Thoracic aorta (tissue), 2 donors: Measurements from ENCODE around the gene ZNF679. TPM values are rescaled to one million over a fixed set of nuclear protein-coding genes. Genes with fewer than 3 reads are reported as not detected.
"Not testable (repeated sequence)": the region's sequence is repeated elsewhere in the genome, so short reads cannot be mapped to it uniquely, and the experiment has no call there.

ENCODE experiments used
- ATAC-seq: fragments of 150-250 bp; one replicate; pipeline ENCODE4 v1.8.0; 2017; ENCODE audit warnings: low read depth; ENCODE audit not compliant: insufficient number of reproducible peaks, low FRiP score
- DNase-seq: peaks from one replicate; pipeline ENCODE4 v3.0.0-alpha.2; 2020; ENCODE audit warnings: low spot score
- H3K27ac ChIP-seq, 2 donors: fragments of 200-600 bp; sonication (generic); 1 replicate in 1 of 2; 2 replicates in 1 of 2; pipeline ENCODE4 v1.5.1; 2016; ENCODE audit warnings: mild to moderate bottlenecking in 2 of 2, moderate library complexity in 2 of 2
- H3K27me3 ChIP-seq: fragments of 200-600 bp; sonication (generic); replicated peaks from 2 replicates; pipeline ENCODE4 v1.6.0; 2016; ENCODE audit warnings: mild to moderate bottlenecking; ENCODE audit not compliant: insufficient read depth
- H3K36me3 ChIP-seq: fragments of 200-600 bp; sonication (generic); one replicate; pipeline ENCODE4 v1.5.1; 2016
- H3K4me1 ChIP-seq, 2 donors: fragments of 200-600 bp; sonication (generic); 1 replicate in 1 of 2; 2 replicates in 1 of 2; pipeline versions ENCODE4 v1.5.1 to v1.6.0; 2016; ENCODE audit warnings: low read depth in 2 of 2, mild to moderate bottlenecking in 1 of 2; ENCODE audit not compliant: control insufficient read depth in 1 of 2
- H3K4me3 ChIP-seq: fragments of 200-600 bp; sonication (generic); 2 replicates; pipeline ENCODE4 v1.5.1; 2016; ENCODE audit warnings: mild to moderate bottlenecking
- H3K9me3 ChIP-seq: fragments of 200-600 bp; sonication (generic); 2 replicates; pipeline ENCODE4 v1.5.1; 2016
- total RNA-seq, 2 donors: library from RNA; depleted of rRNA; stranded (reverse); fragments of >200 nt; gene quantifications; one replicate each; pipeline versions ENCODE4 v1.1.0 to v1.2.3, GENCODE V29; 2016
- TF ChIP-seq, protein P1 (sequence below): fragments of 200-600 bp; sonication (generic); IDR thresholded peaks from one replicate; pipeline ENCODE4 v1.5.1; 2019; ENCODE audit warnings: antibody characterized with exemption

The ZNF679 gene
- total RNA-seq, 2 donors from 2014 or later = not detected

DNA sequence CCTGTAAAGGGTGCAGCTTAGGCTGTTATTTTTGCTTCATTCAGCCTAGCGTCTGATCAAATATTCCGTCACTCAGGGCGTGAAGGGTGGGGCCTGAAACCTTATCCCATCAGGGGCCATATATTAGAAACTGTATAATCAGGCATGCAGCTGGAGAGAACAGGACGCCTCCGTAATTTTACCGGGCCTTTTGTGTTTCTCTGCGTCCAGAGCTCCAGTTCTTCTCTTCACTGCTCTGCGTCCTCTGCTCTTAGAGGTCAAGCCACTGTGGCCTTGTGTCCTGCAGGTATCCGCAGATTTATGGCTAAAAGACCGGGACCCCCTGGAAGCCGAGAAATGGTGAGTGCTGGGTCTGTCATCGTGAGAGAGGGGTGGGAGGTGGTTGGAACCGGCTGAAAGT, 21.4 kb upstream of the ZNF679 start, which contains the start of gene ZNF735:
ZNF735 (plus strand) TSS at position 301 of the 400 bp plus-strand sequence; CDS start at position 301, 0 bp downstream.
- Histone ChIP-seq H3K27ac (no peak within 1 kb of the TSS), H3K9me3 (no peaks in the 10 kb centered on the region), H3K36me3 (no peaks in the 10 kb centered on the region), H3K4me3 (no peak within 1 kb of the TSS), H3K27me3 (no peaks in the 10 kb centered on the region), H3K4me1 (no peaks in the 10 kb centered on the region)
- no peak for DNase-seq
- TF ChIP-seq, protein P1, sequence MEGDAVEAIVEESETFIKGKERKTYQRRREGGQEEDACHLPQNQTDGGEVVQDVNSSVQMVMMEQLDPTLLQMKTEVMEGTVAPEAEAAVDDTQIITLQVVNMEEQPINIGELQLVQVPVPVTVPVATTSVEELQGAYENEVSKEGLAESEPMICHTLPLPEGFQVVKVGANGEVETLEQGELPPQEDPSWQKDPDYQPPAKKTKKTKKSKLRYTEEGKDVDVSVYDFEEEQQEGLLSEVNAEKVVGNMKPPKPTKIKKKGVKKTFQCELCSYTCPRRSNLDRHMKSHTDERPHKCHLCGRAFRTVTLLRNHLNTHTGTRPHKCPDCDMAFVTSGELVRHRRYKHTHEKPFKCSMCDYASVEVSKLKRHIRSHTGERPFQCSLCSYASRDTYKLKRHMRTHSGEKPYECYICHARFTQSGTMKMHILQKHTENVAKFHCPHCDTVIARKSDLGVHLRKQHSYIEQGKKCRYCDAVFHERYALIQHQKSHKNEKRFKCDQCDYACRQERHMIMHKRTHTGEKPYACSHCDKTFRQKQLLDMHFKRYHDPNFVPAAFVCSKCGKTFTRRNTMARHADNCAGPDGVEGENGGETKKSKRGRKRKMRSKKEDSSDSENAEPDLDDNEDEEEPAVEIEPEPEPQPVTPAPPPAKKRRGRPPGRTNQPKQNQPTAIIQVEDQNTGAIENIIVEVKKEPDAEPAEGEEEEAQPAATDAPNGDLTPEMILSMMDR = no peak
- no peak for ATAC-seq

DNA sequence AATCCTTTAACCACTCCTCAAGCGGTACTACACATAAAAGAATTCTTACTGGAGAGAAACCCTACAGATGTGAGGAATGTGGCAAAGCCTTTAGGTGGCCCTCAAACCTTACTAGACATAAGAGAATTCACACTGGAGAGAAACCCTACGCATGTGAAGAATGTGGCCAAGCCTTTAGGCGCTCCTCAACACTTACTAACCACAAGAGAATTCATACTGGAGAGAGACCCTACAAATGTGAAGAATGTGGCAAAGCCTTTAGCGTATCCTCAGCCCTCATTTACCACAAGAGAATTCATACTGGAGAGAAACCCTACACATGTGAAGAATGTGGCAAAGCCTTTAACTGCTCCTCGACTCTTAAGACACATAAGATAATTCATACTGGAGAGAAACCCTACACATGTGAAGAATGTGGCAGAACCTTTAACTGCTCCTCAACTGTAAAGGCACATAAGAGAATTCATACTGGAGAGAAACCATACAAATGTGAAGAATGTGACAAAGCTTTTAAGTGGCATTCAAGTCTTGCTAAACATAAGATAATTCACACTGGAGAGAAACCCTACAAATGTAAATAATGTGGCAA, 8.5 kb upstream of the ZNF679 start:
- peaks cover 21% of the 10 kb centered on the region for H3K9me3 ChIP-seq
- DNase-seq, H3K4me1 ChIP-seq, ATAC-seq, H3K27me3 ChIP-seq, H3K36me3 ChIP-seq, H3K27ac ChIP-seq, H3K4me3 ChIP-seq: not testable (repeated sequence)

DNA sequence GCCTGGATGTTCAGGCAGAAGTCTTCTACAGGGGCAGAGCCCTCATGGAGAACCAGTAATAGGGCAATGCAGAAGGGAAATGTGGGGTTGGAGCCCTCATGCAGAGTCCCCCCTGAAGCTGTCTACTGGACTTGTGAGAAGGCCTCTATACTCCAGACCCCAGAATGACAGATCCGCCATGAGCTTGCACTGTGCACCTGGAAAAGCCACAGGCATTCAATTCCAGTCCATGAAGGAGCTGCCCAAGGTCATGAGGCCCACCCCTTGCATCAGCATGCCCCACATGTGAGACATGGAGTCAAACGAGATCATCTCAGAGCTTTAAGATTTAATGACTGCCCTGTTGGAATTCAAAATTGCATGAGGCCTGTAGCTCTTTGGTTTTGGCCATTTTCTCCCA, 4.9 kb upstream of the ZNF679 start:
- DNase-seq = no peak
- Histone ChIP-seq H3K4me3 (no peak overlapping the region), H3K27ac (no peak overlapping the region), H3K36me3 (no peaks in the 10 kb centered on the region), H3K27me3 (no peaks in the 10 kb centered on the region), H3K9me3 (peaks cover 22% of the 10 kb centered on the region), H3K4me1 (no peaks in the 10 kb centered on the region)
- no peak for ATAC-seq
- TF ChIP-seq, protein P1 = no peak

DNA sequence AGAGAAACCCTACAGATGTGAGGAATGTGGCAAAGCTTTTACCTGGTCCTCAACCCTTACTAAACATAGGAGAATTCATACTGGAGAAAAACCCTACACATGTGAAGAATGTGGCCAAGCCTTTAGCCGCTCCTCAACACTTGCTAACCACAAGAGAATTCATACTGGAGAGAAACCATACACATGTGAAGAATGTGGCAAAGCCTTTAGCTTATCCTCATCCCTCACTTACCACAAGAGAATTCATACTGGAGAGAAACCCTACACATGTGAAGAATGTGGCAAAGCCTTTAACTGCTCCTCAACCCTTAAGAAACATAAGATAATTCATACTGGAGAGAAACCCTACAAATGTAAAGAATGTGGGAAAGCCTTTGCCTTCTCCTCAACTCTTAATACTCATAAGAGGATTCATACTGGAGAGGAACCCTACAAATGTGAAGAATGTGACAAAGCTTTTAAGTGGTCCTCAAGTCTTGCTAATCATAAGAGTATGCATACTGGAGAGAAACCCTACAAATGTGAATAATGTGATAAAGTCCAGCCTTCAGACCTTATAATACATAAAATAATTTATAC, 38.2 kb downstream of the ZNF679 start:
- Histone ChIP-seq H3K4me3 (no peak overlapping the region), H3K27ac (no peak overlapping the region), H3K36me3 (no peaks in the 10 kb centered on the region), H3K4me1 (no peaks in the 10 kb centered on the region), H3K27me3 (no peaks in the 10 kb centered on the region), H3K9me3 (peaks cover 35% of the 10 kb centered on the region)
- DNase-seq (no peak), ATAC-seq (no peak)
- TF ChIP-seq, protein P1 = no peak

DNA sequence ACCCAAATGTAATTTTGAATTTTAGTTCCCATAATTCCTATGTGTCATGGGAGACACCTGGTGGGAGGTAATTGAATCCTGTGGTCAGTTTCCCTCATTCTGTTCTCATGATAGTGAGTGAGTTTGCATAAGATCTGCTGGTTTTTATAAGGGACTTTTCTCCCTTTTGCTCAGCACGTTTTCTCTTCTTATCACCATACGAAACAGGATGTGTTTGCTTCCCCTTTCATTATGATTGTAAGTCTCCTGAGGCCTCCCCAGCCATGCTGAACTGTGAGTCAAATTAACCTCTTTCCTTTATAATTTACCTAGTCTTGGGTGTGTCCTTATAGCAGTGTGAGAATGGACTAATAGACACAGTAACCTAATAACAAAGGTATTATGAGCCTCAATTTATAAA, 49.4 kb downstream of the ZNF679 start:
- H3K27me3 ChIP-seq = no peaks in the 10 kb centered on the region
- H3K9me3 ChIP-seq = no peaks in the 10 kb centered on the region
- H3K4me1 ChIP-seq = no peaks in the 10 kb centered on the region
- TF ChIP-seq, protein P1 = no peak
- H3K27ac ChIP-seq = no peak overlapping the region
- no peak overlapping the region for H3K4me3 ChIP-seq
- ATAC-seq (no peak), DNase-seq (no peak)
- no peaks in the 10 kb centered on the region for H3K36me3 ChIP-seq
